H9 (cell line): ENCODE measurements around the gene SPRYD7. TPM values are rescaled to one million over a fixed set of nuclear protein-coding genes. Genes with fewer than 3 reads are reported as not detected.

Experiments used
- DNase-seq: peaks from one replicate; pipeline ENCODE4 v3.0.0-alpha.2; 2017
- H2AFZ ChIP-seq: one replicate; pipeline ENCODE4 v1.6.1; 2013; ENCODE audit warnings: mild to moderate bottlenecking, low read length, control low read depth, moderate library complexity
- H2AK5ac ChIP-seq: 2 replicates; pipeline ENCODE4 v1.6.1; 2013; ENCODE audit warnings: low read length, control low read depth, mixed read lengths; ENCODE audit not compliant: insufficient read length
- H2BK120ac ChIP-seq: one replicate; pipeline ENCODE4 v1.6.1; 2013; ENCODE audit warnings: low read depth, mild to moderate bottlenecking, low read length, control low read depth, inconsistent platforms; ENCODE audit not compliant: poor library complexity, severe bottlenecking
- H2BK12ac ChIP-seq: 2 replicates; pipeline ENCODE4 v1.6.1; 2013; ENCODE audit warnings: low read length, control low read depth, mixed read lengths, low read depth; ENCODE audit not compliant: insufficient read length
- H2BK15ac ChIP-seq: 2 replicates; pipeline ENCODE4 v1.6.1; 2013; ENCODE audit warnings: low read depth, low read length, control low read depth
- H2BK20ac ChIP-seq: one replicate; pipeline ENCODE4 v1.6.1; 2013; ENCODE audit warnings: low read depth, mild to moderate bottlenecking, low read length, control low read depth, inconsistent platforms; ENCODE audit not compliant: poor library complexity, severe bottlenecking
- H2BK5ac ChIP-seq: 2 replicates; pipeline ENCODE4 v1.6.1; 2013; ENCODE audit warnings: low read length, control low read depth, mixed read lengths; ENCODE audit not compliant: insufficient read length
- H3K14ac ChIP-seq: 2 replicates; pipeline ENCODE4 v1.6.1; 2013; ENCODE audit warnings: low read length, control low read depth; ENCODE audit not compliant: insufficient read depth
- H3K18ac ChIP-seq: 2 replicates; pipeline ENCODE4 v1.6.1; 2013; ENCODE audit warnings: low read depth, mild to moderate bottlenecking, mixed read lengths, low read length, control low read depth; ENCODE audit not compliant: insufficient read length
- H3K23ac ChIP-seq: 2 replicates; pipeline ENCODE4 v1.6.1; 2013; ENCODE audit warnings: low read length, control low read depth, mixed read lengths, low read depth; ENCODE audit not compliant: insufficient read length
- H3K23me2 ChIP-seq: 2 replicates; pipeline ENCODE4 v1.6.1; 2013; ENCODE audit warnings: low read depth, mild to moderate bottlenecking, mixed read lengths, low read length, control low read depth; ENCODE audit not compliant: insufficient read length, poor library complexity, severe bottlenecking
- H3K27ac ChIP-seq: 2 replicates; pipeline ENCODE4 v1.5.1; 2013; ENCODE audit warnings: low read length, control low read depth, mixed read lengths, low read depth; ENCODE audit not compliant: insufficient read length
- H3K27me3 ChIP-seq: 2 replicates; pipeline ENCODE4 v1.6.1; 2013; ENCODE audit warnings: low read length, control low read depth, inconsistent platforms; ENCODE audit not compliant: insufficient read depth
- H3K4ac ChIP-seq: 2 replicates; pipeline ENCODE4 v1.6.1; 2013; ENCODE audit warnings: low read depth, mild to moderate bottlenecking, control low read depth, inconsistent platforms, low read length, moderate library complexity
- H3K4me1 ChIP-seq: 2 replicates; pipeline ENCODE4 v1.6.1; 2013; ENCODE audit warnings: low read length, control low read depth, inconsistent platforms; ENCODE audit not compliant: insufficient read depth
- H3K4me2 ChIP-seq: 2 replicates; pipeline ENCODE4 v1.6.1; 2013; ENCODE audit warnings: low read length, control low read depth, mixed read lengths; ENCODE audit not compliant: insufficient read length, insufficient read depth
- H3K56ac ChIP-seq: 2 replicates; pipeline ENCODE4 v1.6.1; 2013; ENCODE audit warnings: low read depth, mild to moderate bottlenecking, mixed read lengths, low read length, control low read depth; ENCODE audit not compliant: insufficient read length
- H3K79me1 ChIP-seq: 2 replicates; pipeline ENCODE4 v1.6.1; 2013; ENCODE audit warnings: low read depth, mild to moderate bottlenecking, moderate library complexity, low read length, control low read depth, inconsistent platforms; ENCODE audit not compliant: insufficient read depth, poor library complexity, severe bottlenecking
- H3K79me2 ChIP-seq: 2 replicates; pipeline ENCODE4 v1.6.1; 2013; ENCODE audit warnings: low read length, control low read depth, inconsistent platforms; ENCODE audit not compliant: insufficient read depth
- H3K9ac ChIP-seq: 2 replicates; pipeline ENCODE4 v1.6.1; 2013; ENCODE audit warnings: low read length, control low read depth, mixed read lengths; ENCODE audit not compliant: insufficient read length; ENCODE audit errors: extremely low read depth
- H3K9me3 ChIP-seq: one replicate; pipeline ENCODE4 v1.6.1; 2013; ENCODE audit warnings: low read depth, low read length, inconsistent platforms; ENCODE audit not compliant: control insufficient read depth
- H3T11ph ChIP-seq: one replicate; pipeline ENCODE4 v1.6.1; 2013; ENCODE audit warnings: mild to moderate bottlenecking, low read length, control low read depth, inconsistent platforms
- H4K20me1 ChIP-seq: one replicate; pipeline ENCODE4 v1.6.1; 2013; ENCODE audit not compliant: control insufficient read depth, insufficient read length, insufficient read depth
- H4K5ac ChIP-seq: 2 replicates; pipeline ENCODE4 v1.6.1; 2013; ENCODE audit warnings: low read depth, mild to moderate bottlenecking, mixed read lengths, low read length, control low read depth; ENCODE audit not compliant: insufficient read length
- H4K8ac ChIP-seq: replicated peaks from 2 replicates; pipeline ENCODE4 v1.6.1; 2013; ENCODE audit warnings: low read length, control low read depth, mixed read lengths, low read depth; ENCODE audit not compliant: insufficient read length
- H4K91ac ChIP-seq: 2 replicates; pipeline ENCODE4 v1.6.1; 2013; ENCODE audit warnings: low read depth, mild to moderate bottlenecking, moderate library complexity, mixed read lengths, low read length, control low read depth; ENCODE audit not compliant: insufficient read length
- H3K27ac Mint-ChIP-seq, 3 experiments: 2 replicates in 2 of 3; 3 replicates in 1 of 3; pipeline ENCODE4 v1.8.0; 2020 to 2021; ENCODE audit warnings: mixed read lengths in 3 of 3, mild to moderate bottlenecking in 1 of 3, moderate library complexity in 1 of 3
- H3K27me3 Mint-ChIP-seq: 2 replicates; pipeline ENCODE4 v1.8.0; 2021; ENCODE audit warnings: low read depth, mild to moderate bottlenecking, moderate library complexity, mixed read lengths
- H3K36me3 Mint-ChIP-seq, 3 experiments: 2 replicates in 2 of 3; 3 replicates in 1 of 3; pipeline ENCODE4 v1.8.0; 2020 to 2021; ENCODE audit warnings: low read depth in 3 of 3, mixed read lengths in 3 of 3; ENCODE audit not compliant: insufficient read depth in 1 of 3
- H3K4me1 Mint-ChIP-seq, 2 experiments: 2 replicates each; pipeline ENCODE4 v1.8.0; 2020; ENCODE audit warnings: mixed read lengths in 2 of 2
- H3K4me3 Mint-ChIP-seq, 2 experiments: 2 replicates in 1 of 2; 3 replicates in 1 of 2; pipeline ENCODE4 v1.8.0; 2020 to 2021; ENCODE audit warnings: mild to moderate bottlenecking in 2 of 2, mixed read lengths in 2 of 2, moderate library complexity in 1 of 2
- H3K9me3 Mint-ChIP-seq, 2 experiments: 2 replicates in 1 of 2; 3 replicates in 1 of 2; pipeline ENCODE4 v1.8.0; 2020; ENCODE audit warnings: mild to moderate bottlenecking in 2 of 2, mixed read lengths in 2 of 2, moderate library complexity in 1 of 2
- WGBS: extraction: QIAGEN DNeasy Blood & Tissue Kit; methylation state at CpG from one replicate; pipeline ENCODE4 v1.1.7; 2013; ENCODE audit warnings: missing lambda C conversion rate, low lambda C conversion rate, mixed read lengths; ENCODE audit not compliant: insufficient read length; ENCODE audit errors: extremely low coverage; 5-methylcytosine and 5-hydroxymethylcytosine counted together
- total RNA-seq: library from RNA; stranded (reverse); gene quantifications from 2 replicates; pipeline ENCODE4 v1.2.1, GENCODE V29; 2021
- TF ChIP-seq, protein P1 (sequence below): fragments of 200-600 bp; sonication (generic); conservative IDR thresholded peaks from 3 replicates; pipeline ENCODE4 v1.8.0; 2021; ENCODE audit warnings: antibody characterized with exemption, mild to moderate bottlenecking

The SPRYD7 gene
- total RNA-seq, 1 experiment from 2014 or later: 1.8 TPM

DNA sequence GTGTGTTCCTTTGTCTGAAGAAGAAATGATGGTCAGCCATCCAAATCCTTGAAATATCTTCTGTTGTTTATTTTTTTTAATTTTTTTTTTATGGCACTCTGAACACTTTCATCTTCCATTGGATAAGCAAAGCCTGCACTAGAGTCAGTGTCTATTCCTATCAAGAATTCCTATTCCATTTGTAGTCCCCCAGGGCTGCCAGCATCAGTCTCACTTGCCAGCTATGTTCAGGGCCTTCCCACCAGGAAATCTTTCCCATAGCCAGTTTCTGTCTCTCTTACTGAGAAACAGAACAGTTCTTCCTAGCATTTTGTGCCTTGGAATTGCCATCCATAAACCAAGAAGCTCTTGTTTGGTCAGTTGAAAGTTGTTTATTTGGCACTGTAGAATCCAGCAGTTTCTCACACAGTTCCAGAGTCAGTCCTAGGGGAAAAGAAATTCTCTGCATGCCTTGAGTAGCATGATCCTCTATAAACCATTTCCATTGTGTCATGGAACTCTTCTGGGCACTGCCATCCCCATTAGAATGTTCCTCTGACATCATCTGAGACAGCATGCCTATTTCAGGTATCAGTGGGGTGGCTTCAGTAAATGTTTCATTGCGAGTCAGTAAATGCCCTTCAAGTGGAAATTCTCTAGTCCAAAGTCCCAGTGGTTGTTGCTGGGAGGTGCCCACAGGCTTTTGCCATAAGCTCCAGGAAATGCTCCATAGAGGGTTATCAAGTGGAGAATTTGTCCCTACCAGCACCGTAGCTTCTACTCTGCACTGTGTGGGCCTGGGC, 18.7 kb upstream of the SPRYD7 start:
- Histone ChIP-seq H2BK5ac (no peak overlapping the region), H3K14ac (no peak overlapping the region), H3K4me2 (no peak overlapping the region), H3K4me1 (no peaks in the 10 kb centered on the region), H3K4ac (no peak overlapping the region), H2BK120ac (no peak overlapping the region), H4K91ac (no peak overlapping the region), H3K79me2 (no peaks in the 10 kb centered on the region), H4K20me1 (no peaks in the 10 kb centered on the region), H3T11ph (no peak overlapping the region), H3K9me3 (no peaks in the 10 kb centered on the region), H2AFZ (no peak overlapping the region), H3K27me3 (no peaks in the 10 kb centered on the region), H3K9ac (no peak overlapping the region), H4K8ac (no peak overlapping the region), H2AK5ac (no peak overlapping the region), H3K23me2 (no peaks in the 10 kb centered on the region), H2BK15ac (no peak overlapping the region), H3K18ac (no peak overlapping the region), H3K27ac (no peak overlapping the region), H3K56ac (no peak overlapping the region), H2BK12ac (no peak overlapping the region), H4K5ac (no peak overlapping the region), H3K23ac (no peak overlapping the region), H3K79me1 (no peaks in the 10 kb centered on the region), H2BK20ac (no peak overlapping the region)
- Mint-ChIP-seq H3K4me1 (no peaks in the 10 kb centered on the region), H3K4me3 (no peak overlapping the region), H3K27me3 (no peaks in the 10 kb centered on the region; the same call in 1 of the 2 replicates), H3K36me3 (no peaks in the 10 kb centered on the region), H3K9me3 (peaks cover 0 to 7% of the 10 kb centered on the region in 2 experiments; a peak in 1 of 5 replicates), H3K27ac (no peak overlapping the region)
- TF ChIP-seq, protein P1, sequence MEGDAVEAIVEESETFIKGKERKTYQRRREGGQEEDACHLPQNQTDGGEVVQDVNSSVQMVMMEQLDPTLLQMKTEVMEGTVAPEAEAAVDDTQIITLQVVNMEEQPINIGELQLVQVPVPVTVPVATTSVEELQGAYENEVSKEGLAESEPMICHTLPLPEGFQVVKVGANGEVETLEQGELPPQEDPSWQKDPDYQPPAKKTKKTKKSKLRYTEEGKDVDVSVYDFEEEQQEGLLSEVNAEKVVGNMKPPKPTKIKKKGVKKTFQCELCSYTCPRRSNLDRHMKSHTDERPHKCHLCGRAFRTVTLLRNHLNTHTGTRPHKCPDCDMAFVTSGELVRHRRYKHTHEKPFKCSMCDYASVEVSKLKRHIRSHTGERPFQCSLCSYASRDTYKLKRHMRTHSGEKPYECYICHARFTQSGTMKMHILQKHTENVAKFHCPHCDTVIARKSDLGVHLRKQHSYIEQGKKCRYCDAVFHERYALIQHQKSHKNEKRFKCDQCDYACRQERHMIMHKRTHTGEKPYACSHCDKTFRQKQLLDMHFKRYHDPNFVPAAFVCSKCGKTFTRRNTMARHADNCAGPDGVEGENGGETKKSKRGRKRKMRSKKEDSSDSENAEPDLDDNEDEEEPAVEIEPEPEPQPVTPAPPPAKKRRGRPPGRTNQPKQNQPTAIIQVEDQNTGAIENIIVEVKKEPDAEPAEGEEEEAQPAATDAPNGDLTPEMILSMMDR: no peak
- no peak for DNase-seq
- WGBS: no CpG with 5 or more reads among the region's 2 CpGs
